Activated naive CD4-positive, alpha-beta T cell treated with anti-CD3 and anti-CD28 coated beads, Interleukin-2, amount 50 U/mL, for 72 hours (primary cell): Measurements from ENCODE around the gene PHYH. TPM values are rescaled to one million over a fixed set of nuclear protein-coding genes. Genes with fewer than 3 reads are reported as not detected.
"Not testable (repeated sequence)": the region's sequence is repeated elsewhere in the genome, so short reads cannot be mapped to it uniquely, and the experiment has no call there.

Experiments
- ATAC-seq, 2 donors: fragments of 150-1000 bp; cut with Tn5 transposase; 2 replicates each; pipeline ENCODE4 v1.10.0; 2021; ENCODE audit warnings: mild to moderate bottlenecking in 2 of 2, moderate library complexity in 2 of 2
- DNase-seq, 2 donors: peaks; one replicate each; pipeline ENCODE4 v3.0.0; 2021 to 2022; ENCODE audit warnings: low spot score in 2 of 2
- H3K27ac Mint-ChIP-seq, 2 donors: one replicate each; pipeline ENCODE4 v1.8.0; 2022; ENCODE audit warnings: mild to moderate bottlenecking in 2 of 2, mixed read lengths in 2 of 2
- H3K36me3 Mint-ChIP-seq, 2 donors: one replicate each; pipeline ENCODE4 v1.8.0; 2022; ENCODE audit warnings: mixed read lengths in 2 of 2
- H3K9me3 Mint-ChIP-seq, 2 donors: one replicate each; pipeline ENCODE4 v1.8.0; 2022; ENCODE audit warnings: mixed read lengths in 2 of 2
- total RNA-seq, 2 donors: library from RNA; stranded (reverse); gene quantifications; one replicate each; pipeline ENCODE4 v1.2.3, GENCODE V29; 2022

PHYH gene
- total RNA-seq, 2 donors from 2014 or later = 14.0 to 17.5 TPM

DNA sequence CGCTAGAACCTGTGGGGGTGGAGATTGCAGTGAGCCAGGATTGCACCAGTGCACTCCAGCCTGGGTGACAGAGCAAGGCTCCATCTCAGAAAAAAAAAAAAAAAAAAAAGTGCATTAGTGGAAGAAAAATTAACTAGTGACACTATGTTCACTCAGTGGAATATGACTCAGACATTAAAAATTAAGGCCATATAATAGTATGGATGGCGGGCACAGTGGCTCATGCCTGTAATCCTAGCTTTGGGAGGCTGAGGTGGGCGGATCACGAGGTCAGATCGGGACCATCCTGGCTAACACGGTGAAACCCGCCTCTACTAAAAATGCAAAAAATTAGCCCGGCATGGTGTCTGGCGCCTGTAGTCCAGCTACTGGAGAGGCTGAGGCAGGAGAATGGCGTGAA lies 3.4 kb downstream of the PHYH start:
- Mint-ChIP-seq H3K36me3 (peaks cover 0 to 5% of the 10 kb centered on the region in 2 donors), H3K27ac (no peak overlapping the region), H3K9me3 (no peaks in the 10 kb centered on the region)
- no peak for DNase-seq
- no peak for ATAC-seq

DNA sequence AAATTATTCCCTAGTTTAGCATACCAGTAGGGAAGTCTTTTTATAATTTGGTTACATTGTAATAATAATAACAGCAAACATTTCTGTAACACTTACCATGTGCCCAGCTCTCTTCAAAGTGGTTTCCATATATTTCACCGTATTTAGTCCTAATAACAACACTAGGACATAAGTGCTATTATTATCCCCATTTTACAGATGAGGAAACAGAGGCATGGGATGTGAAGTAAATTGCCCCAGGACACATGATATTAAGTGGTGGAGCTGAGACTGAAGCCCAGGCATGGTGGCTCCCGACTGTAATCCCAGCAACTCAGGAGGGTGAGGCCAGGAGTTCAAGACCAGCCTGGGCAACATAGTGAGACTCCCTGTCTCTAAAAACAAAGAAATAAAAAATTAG lies 5.1 kb downstream of the PHYH start:
- no peak for DNase-seq
- ATAC-seq = no peak
- H3K27ac Mint-ChIP-seq = no peak overlapping the region
- no peaks in the 10 kb centered on the region for H3K36me3 Mint-ChIP-seq
- no peaks in the 10 kb centered on the region for H3K9me3 Mint-ChIP-seq

DNA sequence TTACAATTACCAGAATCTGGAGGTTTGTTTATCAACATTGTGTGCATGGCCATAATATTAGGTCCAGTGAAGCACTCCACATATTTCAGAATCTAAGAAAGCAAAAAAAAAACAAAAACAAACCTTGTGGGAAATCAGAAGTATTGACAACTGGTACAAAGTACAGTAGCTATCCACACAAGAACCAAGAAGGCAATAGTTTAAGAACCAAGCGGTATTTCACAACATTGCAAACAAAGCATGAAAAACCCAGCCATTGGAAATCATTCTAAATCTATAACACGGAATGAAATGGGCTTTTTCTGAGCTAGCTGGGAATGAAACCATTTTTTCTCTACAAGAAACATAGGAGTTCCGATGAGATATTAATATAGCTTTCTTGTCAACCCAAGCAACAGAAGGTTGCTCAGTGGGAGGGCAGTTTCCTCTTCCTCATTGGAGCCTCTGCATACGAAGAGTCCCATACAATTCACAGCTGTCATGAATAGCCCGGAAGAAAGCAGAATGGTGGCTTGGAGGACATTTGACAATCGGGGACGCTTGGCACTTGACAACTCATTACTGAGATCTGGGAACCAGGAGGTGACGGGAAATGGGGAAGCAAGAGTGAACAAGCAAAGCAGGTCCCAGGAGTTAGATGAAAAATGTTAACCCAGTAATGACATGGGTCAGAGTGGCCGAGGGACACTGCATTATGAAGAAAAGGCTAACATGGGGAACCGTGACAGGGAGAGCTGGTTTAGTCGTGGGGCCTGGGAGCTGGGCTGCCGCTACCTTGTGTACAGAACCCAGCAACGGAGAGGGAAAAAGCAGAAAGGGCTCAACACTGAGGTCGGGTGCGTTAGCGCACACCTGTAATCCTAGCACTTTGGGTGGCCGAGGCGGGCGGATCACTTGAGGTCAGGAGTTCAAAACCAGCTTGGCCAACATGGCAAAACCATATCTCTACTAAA lies 7.8 kb downstream of the PHYH start:
- ATAC-seq (no peak), DNase-seq (no peak)
- no peaks in the 10 kb centered on the region for H3K9me3 Mint-ChIP-seq
- no peak overlapping the region for H3K27ac Mint-ChIP-seq
- peaks cover 0 to 7% of the 10 kb centered on the region in 2 donors for H3K36me3 Mint-ChIP-seq

- H3K27ac Mint-ChIP-seq = no peak overlapping the region
- DNase-seq (no peak), ATAC-seq (no peak)
- H3K36me3 Mint-ChIP-seq = peaks cover 0 to 7% of the 10 kb centered on the region in 2 donors
- no peaks in the 10 kb centered on the region for H3K9me3 Mint-ChIP-seq
These were observed 8.8 kb downstream of the PHYH start for GRCh38 chr10:13291061-13291460.

GRCh38 chr10:13284050-13284449 lies 15.8 kb downstream of the PHYH start:
- ATAC-seq = no peak
- DNase-seq = no peak

DNA sequence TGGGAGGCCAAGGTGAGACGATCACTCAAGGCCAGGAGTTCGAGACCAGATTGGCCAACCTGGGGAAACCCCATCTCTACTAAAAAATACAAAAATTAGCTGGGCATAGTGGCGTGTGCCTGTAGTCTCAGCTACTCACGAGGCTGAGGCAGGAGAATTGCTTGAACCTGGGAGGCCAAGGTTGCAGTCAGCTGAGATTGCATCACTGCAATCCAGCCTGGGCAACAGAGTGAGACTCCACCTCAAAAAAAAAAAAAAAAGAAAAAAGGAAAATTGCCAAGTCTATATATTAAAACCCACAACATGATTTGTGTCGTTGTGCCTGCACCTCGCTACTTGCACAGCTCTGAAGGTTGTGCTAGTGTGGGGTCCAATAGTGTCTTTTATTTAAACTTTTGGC lies 17.5 kb downstream of the PHYH start:
- ATAC-seq, H3K27ac Mint-ChIP-seq, DNase-seq, H3K9me3 Mint-ChIP-seq, H3K36me3 Mint-ChIP-seq: not testable (repeated sequence)

More at GRCh38 chr10:13284050-13284449, 15.8 kb downstream of the PHYH start:
- Mint-ChIP-seq H3K9me3 (no peaks in the 10 kb centered on the region), H3K27ac (no peak overlapping the region), H3K36me3 (peaks cover 0 to 7% of the 10 kb centered on the region in 2 donors)

- Mint-ChIP-seq H3K9me3 (no peaks in the 10 kb centered on the region), H3K27ac (no peak overlapping the region), H3K36me3 (no peaks in the 10 kb centered on the region)
- DNase-seq (no peak), ATAC-seq (no peak)
These were observed 23.0 kb downstream of the PHYH start for GRCh38 chr10:13276749-13277365.

GRCh38 chr10:13276146-13276545 lies 23.7 kb downstream of the PHYH start:
- not testable (repeated sequence) for ATAC-seq, H3K36me3 Mint-ChIP-seq, DNase-seq, H3K27ac Mint-ChIP-seq, H3K9me3 Mint-ChIP-seq

GRCh38 chr10:13272164-13272571 lies 27.7 kb downstream of the PHYH start:
- no peak for DNase-seq
- ATAC-seq = no peak
- Mint-ChIP-seq H3K9me3 (no peaks in the 10 kb centered on the region), H3K27ac (no peak overlapping the region), H3K36me3 (no peaks in the 10 kb centered on the region)

DNA sequence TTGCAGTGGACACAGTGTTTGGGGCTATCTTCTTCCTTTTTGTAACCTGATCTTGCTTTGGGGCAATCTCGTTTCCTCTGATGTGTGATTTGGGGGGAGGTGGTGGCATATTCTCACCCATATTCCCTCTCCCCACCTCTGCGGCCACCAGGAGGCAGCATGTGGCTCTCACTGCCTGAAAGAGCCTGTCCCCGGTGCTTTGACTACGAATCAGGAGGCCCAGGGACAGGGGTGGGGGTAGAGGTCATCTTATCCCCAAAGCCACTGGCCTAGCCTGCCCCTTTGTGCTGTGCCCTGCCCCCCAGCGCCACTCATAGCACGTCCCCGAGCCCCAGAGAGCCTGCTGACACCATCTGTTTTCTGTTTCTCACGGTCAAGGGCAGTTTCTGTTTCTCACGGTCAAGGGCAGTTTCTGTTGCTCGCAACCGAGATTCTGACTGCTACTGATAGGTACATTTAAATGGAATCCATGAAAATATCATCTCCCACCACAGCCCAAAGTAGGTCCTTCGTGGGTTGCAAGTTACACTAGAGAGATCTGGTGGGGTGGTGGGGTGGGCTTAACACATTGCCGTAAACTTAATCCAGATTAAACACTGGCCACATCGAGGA lies 28.2 kb downstream of the PHYH start:
- DNase-seq (peak in 1 of 2 donors; percentile 29), ATAC-seq (peak; percentile 50 to 69)
- no peaks in the 10 kb centered on the region for H3K9me3 Mint-ChIP-seq
- H3K36me3 Mint-ChIP-seq = no peaks in the 10 kb centered on the region
- H3K27ac Mint-ChIP-seq = no peak overlapping the region

DNA sequence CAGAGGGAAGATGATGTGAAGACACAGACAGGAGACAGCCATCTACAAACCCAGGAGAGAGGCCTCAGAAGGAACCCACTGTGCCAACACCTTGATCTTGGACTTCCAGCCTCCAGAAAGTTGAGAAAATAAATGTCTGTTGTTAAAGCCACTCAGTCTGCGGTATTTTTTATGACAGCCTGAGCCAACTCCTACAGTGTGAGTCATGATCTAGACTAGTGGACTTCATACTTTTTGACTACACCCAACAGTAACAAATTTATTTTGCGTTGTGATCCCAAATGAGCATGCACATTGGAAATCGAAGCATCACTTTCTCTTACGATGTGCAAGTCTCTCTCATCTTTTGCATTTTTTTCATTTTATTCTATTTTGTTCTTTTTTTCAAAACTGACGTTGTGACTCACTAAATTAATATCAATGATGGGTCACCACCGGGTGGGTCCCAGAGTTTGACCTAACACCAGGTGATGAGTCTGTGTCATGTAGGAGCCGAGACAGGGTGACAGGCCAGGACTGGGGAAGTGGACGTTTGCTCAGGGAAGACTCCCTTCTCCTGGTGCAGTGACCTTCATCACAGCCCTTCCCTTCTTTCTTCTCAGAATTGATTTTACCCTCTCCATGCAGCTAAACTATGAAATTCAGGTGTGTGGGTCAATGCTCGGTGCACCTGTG lies 28.9 kb downstream of the PHYH start:
- Mint-ChIP-seq H3K9me3 (no peaks in the 10 kb centered on the region), H3K36me3 (no peaks in the 10 kb centered on the region), H3K27ac (peak overlapping the region in 1 of 2 donors; percentile 24)
- DNase-seq (no peak), ATAC-seq (no peak)

DNA sequence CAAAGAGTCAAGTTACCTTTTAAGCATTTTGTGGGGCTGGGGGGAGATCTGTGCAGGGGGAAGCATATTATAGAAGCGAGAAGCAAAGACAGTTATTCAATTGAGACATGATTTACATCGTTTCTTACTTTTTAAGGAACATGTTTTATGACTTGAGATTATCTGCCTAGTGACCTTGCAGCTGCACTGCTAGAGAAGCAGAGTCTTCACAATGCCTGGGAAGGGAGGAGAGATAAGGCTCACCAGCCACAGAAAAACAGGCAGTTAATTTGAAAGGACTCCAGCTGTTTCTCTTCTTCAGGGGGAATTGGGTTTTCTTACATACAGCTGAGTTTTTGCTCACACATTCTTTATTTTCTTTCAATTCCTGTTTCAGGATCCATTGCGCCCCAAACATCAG lies 31.0 kb downstream of the PHYH start:
- no peaks in the 10 kb centered on the region for H3K9me3 Mint-ChIP-seq
- no peak overlapping the region for H3K27ac Mint-ChIP-seq
- no peaks in the 10 kb centered on the region for H3K36me3 Mint-ChIP-seq
- no peak for ATAC-seq
- no peak for DNase-seq

GRCh38 chr10:13268310-13268709 lies 31.6 kb downstream of the PHYH start:
- Mint-ChIP-seq H3K9me3 (peaks cover 0 to under 1% of the 10 kb centered on the region in 2 donors), H3K36me3 (no peaks in the 10 kb centered on the region), H3K27ac (no peak overlapping the region)
- no peak for DNase-seq
- no peak for ATAC-seq

GRCh38 chr10:13263591-13263990 lies 36.3 kb downstream of the PHYH start:
- DNase-seq (no peak), ATAC-seq (no peak)
- Mint-ChIP-seq H3K36me3 (peaks cover 0 to 5% of the 10 kb centered on the region in 2 donors), H3K27ac (no peak overlapping the region), H3K9me3 (peaks cover 5% of the 10 kb centered on the region in 2 donors)

DNA sequence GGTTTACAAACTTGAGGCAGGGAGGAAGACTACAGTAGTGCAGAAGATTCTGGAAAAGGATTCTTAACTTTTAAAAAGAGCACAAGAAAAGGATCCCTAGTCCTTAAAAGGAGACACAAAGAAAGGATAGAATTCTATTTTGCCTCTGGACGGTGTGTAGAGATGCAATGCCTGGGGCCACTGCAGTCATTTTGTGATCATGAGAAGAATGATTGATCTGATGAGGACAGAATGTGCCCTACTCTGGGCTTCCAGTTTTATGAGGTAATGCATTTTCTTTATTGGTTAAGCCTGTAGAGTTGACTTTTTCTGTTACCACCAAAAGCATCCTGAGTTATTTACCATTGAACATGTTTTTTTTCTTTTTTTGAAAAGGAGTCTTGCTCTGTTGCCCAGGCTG lies 37.4 kb downstream of the PHYH start:
- peaks cover 5% of the 10 kb centered on the region in 2 donors for H3K9me3 Mint-ChIP-seq
- ATAC-seq (no peak), DNase-seq (no peak)
- H3K27ac Mint-ChIP-seq = no peak overlapping the region
- H3K36me3 Mint-ChIP-seq = peaks cover 0 to 5% of the 10 kb centered on the region in 2 donors

DNA sequence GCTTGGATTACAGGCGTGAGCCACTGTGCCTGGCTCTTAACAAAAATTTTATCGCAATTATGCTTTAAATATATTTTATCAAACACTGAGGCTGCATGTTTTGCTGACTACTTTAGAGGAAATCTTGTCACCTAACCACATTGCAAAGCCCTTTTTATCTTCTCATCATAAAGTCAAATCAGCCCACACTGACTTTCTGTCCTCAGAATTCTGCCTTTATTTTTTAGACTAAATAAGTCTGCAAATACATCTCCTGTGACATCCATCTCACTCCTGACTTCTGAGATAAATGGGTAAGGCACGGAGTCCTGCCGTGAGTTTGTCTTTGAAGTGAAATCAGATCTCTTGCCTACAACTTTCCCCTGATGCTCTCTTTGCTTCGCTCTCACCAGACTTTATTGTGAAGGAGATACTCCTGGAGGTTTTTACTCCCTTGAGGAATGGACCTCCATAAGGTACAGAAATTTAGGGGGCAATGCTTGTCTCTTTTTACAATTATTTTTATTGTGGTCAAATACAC lies 42.2 kb downstream of the PHYH start:
- H3K9me3 Mint-ChIP-seq = peaks cover 0 to 5% of the 10 kb centered on the region in 2 donors
- H3K36me3 Mint-ChIP-seq = peaks cover 0 to 5% of the 10 kb centered on the region in 2 donors
- no peak overlapping the region for H3K27ac Mint-ChIP-seq
- DNase-seq (no peak), ATAC-seq (no peak)
